ENCODE data around the gene MAN2A2.

DNA sequence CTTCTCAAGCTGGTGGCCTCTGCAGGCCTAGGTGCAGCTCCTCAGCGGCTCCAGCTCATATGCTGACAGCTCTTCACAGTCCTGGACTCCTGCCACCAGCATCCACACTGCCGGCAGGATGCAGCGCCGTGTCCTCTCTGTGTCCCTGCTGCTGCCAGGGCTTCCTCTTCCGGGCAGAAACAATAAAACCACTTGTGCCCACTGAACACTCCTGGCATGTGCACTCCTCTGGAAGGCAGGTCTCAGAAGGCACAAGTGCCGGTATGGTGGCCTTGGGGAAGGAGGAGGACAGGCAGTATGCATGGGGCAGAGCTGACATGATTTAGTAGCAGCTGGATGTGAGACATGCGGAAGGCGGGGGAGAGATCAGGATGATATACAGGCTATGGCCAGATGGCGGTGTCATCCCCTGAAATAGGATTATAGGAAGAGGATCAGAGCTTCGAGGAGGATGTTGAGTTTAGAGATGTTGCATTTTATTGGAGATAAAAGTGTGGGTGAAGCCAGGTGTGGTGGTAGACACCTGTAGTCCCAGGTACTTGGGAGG, 7.5 kb upstream of the MAN2A2 start:
- TF ChIP-seq, protein P1, sequence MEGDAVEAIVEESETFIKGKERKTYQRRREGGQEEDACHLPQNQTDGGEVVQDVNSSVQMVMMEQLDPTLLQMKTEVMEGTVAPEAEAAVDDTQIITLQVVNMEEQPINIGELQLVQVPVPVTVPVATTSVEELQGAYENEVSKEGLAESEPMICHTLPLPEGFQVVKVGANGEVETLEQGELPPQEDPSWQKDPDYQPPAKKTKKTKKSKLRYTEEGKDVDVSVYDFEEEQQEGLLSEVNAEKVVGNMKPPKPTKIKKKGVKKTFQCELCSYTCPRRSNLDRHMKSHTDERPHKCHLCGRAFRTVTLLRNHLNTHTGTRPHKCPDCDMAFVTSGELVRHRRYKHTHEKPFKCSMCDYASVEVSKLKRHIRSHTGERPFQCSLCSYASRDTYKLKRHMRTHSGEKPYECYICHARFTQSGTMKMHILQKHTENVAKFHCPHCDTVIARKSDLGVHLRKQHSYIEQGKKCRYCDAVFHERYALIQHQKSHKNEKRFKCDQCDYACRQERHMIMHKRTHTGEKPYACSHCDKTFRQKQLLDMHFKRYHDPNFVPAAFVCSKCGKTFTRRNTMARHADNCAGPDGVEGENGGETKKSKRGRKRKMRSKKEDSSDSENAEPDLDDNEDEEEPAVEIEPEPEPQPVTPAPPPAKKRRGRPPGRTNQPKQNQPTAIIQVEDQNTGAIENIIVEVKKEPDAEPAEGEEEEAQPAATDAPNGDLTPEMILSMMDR (IDR thresholded peaks at IDR 0.05) = no peak
- TF ChIP-seq POLR2AphosphoS5 (IDR thresholded peaks at IDR 0.05) (no peak), POLR2A (IDR thresholded peaks at IDR 0.05) (no peak), EP300 (IDR thresholded peaks at IDR 0.05) (no peak)
